ENCODE measurements around the gene DGKD.

GRCh38 chr2:233430651-233431050 lies 76.4 kb downstream of the DGKD start:
- TF ChIP-seq POLR2A (IDR thresholded peaks at IDR 0.05) (no peak), CTCF (IDR thresholded peaks at IDR 0.05) (no peak), POLR2AphosphoS5 (IDR thresholded peaks at IDR 0.05) (no peak)
